Endothelial cell of umbilical vein (primary cell): ENCODE results near the gene GPR148. TPM values are rescaled to one million over a fixed set of nuclear protein-coding genes. Genes with fewer than 3 reads are reported as not detected.

ENCODE experiments used
- BruUV-seq: library from RNA; stranded (reverse); fragments of 400-500 nt; replicated peaks from 2 replicates; lab custom pipeline; 2021; lab: Mats Ljungman, UMichigan
- CTCF ChIA-PET: fragments of 300-600, 350-600 bp; sonication (Branson Sonifier 250); formaldehyde crosslinking; loops from one replicate; lab custom pipeline; 2021; ENCODE audit warnings: antibody characterized with exemption, inconsistent platforms; lab: Charles Lee
- POLR2A ChIA-PET: fragments of 300-600, 350-600 bp; sonication (Branson Sonifier 250); formaldehyde crosslinking; loops from one replicate; lab custom pipeline; 2021; ENCODE audit warnings: antibody characterized with exemption, inconsistent platforms; lab: Charles Lee
- DNase-seq: peaks from one replicate; pipeline ENCODE4 v3.0.0-alpha.2; 2011; ENCODE audit warnings: low read depth, low spot score
- FAIRE-seq: peaks from 2 replicates; lab custom pipeline; 2011; peaks lifted over from hg19 to GRCh38; lab: Jason Lieb, UNC
- H2AFZ ChIP-seq: 2 replicates; pipeline ENCODE4 v1.6.0; 2012; ENCODE audit warnings: low read depth, low read length, control low read depth, inconsistent platforms
- H3K27ac ChIP-seq: 2 replicates; pipeline ENCODE4 v1.5.1; 2011; ENCODE audit warnings: low read depth, mild to moderate bottlenecking, control low read depth, low read length, moderate library complexity; ENCODE audit not compliant: insufficient read depth
- H3K27me3 ChIP-seq, 2 experiments: 2 replicates each; pipeline versions ENCODE4 v1.6.0 to v1.6.1; 2011; ENCODE audit warnings: low read length in 2 of 2, mixed read lengths in 1 of 2; ENCODE audit not compliant: control insufficient read depth in 2 of 2, insufficient read depth in 2 of 2
- H3K36me3 ChIP-seq, 2 experiments: 2 replicates in 1 of 2; 3 replicates in 1 of 2; pipeline ENCODE4 v1.5.1; 2011; ENCODE audit warnings: low read length in 2 of 2, mild to moderate bottlenecking in 1 of 2, moderate library complexity in 1 of 2; ENCODE audit not compliant: control insufficient read depth in 2 of 2, insufficient read depth in 2 of 2; ENCODE audit errors: extremely low read depth in 1 of 2
- H3K4me1 ChIP-seq: 3 replicates; pipeline ENCODE4 v1.5.1; 2011; ENCODE audit warnings: mild to moderate bottlenecking, low read length; ENCODE audit not compliant: control insufficient read depth, insufficient read depth; ENCODE audit errors: extremely low read depth
- H3K4me2 ChIP-seq: 2 replicates; pipeline ENCODE4 v1.6.1; 2011; ENCODE audit warnings: low read length, control low read depth, mixed read lengths; ENCODE audit not compliant: insufficient read depth
- H3K4me3 ChIP-seq, 3 experiments: fragments of 200-600 bp in 1 of 3; sonication (generic), shearing (Covaris generic) in 1 of 3; replicated peaks in 1 of 3; 2 replicates each; pipeline ENCODE4 v1.5.1; 2011 to 2016; ENCODE audit warnings: control low read depth in 3 of 3, low read length in 3 of 3, mild to moderate bottlenecking in 2 of 3, inconsistent platforms in 1 of 3, low read depth in 1 of 3, moderate library complexity in 1 of 3; ENCODE audit not compliant: insufficient read depth in 1 of 3
- H3K79me2 ChIP-seq: 2 replicates; pipeline ENCODE4 v1.6.0; 2012; ENCODE audit warnings: low read length, inconsistent platforms; ENCODE audit not compliant: control insufficient read depth, insufficient read depth
- H3K9ac ChIP-seq: replicated peaks from 2 replicates; pipeline ENCODE3; 2011; ENCODE audit warnings: low read length, control low read depth; ENCODE audit not compliant: insufficient read depth; ENCODE audit errors: extremely low read depth
- H3K9me1 ChIP-seq: replicated peaks from 3 replicates; pipeline ENCODE4 v1.6.0; 2011; ENCODE audit warnings: mild to moderate bottlenecking, low read length; ENCODE audit not compliant: control insufficient read depth, insufficient read depth; ENCODE audit errors: extremely low read depth
- H3K9me3 ChIP-seq: replicated peaks from 2 replicates; pipeline ENCODE4 v1.5.1; 2012; ENCODE audit warnings: low read length, inconsistent platforms; ENCODE audit not compliant: control insufficient read depth, insufficient read depth
- H4K20me1 ChIP-seq: replicated peaks from 2 replicates; pipeline ENCODE3; 2011; ENCODE audit warnings: mild to moderate bottlenecking, low read length; ENCODE audit not compliant: control insufficient read depth, insufficient read depth; ENCODE audit errors: extremely low read depth
- CTCF ChIP-seq, 2 donors: IDR thresholded peaks; 1 replicate in 1 of 2; 2 replicates in 1 of 2; pipeline ENCODE4 v1.5.1; 2011; ENCODE audit warnings: low read length in 2 of 2, mild to moderate bottlenecking in 2 of 2, moderate library complexity in 2 of 2, control low read depth in 1 of 2, inconsistent platforms in 1 of 2, low read depth in 1 of 2; ENCODE audit not compliant: insufficient read depth in 1 of 2; ENCODE audit errors: extremely low read depth in 1 of 2
- EZH2 ChIP-seq: IDR thresholded peaks from 2 replicates; pipeline ENCODE4 v1.6.1; 2012; ENCODE audit warnings: borderline replicate concordance, low read depth, mild to moderate bottlenecking, moderate library complexity, low read length, inconsistent platforms; ENCODE audit not compliant: severe bottlenecking
- FOS ChIP-seq: IDR thresholded peaks from 2 replicates; pipeline ENCODE4 v1.6.1; 2011; ENCODE audit warnings: mild to moderate bottlenecking, low read length, moderate library complexity, borderline replicate concordance; ENCODE audit not compliant: insufficient read depth
- GATA2 ChIP-seq: IDR thresholded peaks from 2 replicates; pipeline ENCODE4 v1.7.0; 2011; ENCODE audit warnings: low read depth, mild to moderate bottlenecking, moderate library complexity, mixed read lengths, low read length; ENCODE audit not compliant: insufficient read length, insufficient read depth
- JUN ChIP-seq: IDR thresholded peaks from 2 replicates; pipeline ENCODE4 v1.6.1; 2011; ENCODE audit warnings: borderline replicate concordance, low read depth; ENCODE audit not compliant: insufficient read length, insufficient read depth
- MAX ChIP-seq: IDR thresholded peaks from 2 replicates; pipeline ENCODE4 v1.6.1; 2011; ENCODE audit not compliant: insufficient read depth, insufficient read length
- MYC ChIP-seq: IDR thresholded peaks from one replicate; pipeline ENCODE4 v1.6.1; 2011; ENCODE audit warnings: mild to moderate bottlenecking, low read depth, low read length
- POLR2A ChIP-seq: IDR thresholded peaks from 2 replicates; pipeline ENCODE4 v1.6.1; 2012; ENCODE audit warnings: low read depth, mild to moderate bottlenecking, control low read depth, low read length
- POLR2AphosphoS5 ChIP-seq: IDR thresholded peaks from 2 replicates; pipeline ENCODE4 v1.6.1; 2012; ENCODE audit warnings: low read depth, mild to moderate bottlenecking, control low read depth, low read length, moderate library complexity; ENCODE audit not compliant: insufficient read depth
- dilution Hi-C: fragments of 300-500 bp; cut with MboI; formaldehyde crosslinking; loops from one replicate; pipeline ENCODE4 v1.15.0; 2019; ENCODE audit warnings: low sequenced_read_pairs; ENCODE audit not compliant: extremely low pct_ligation_motif_present
- intact Hi-C: fragments of 100-400 bp; cut with micrococcal nuclease; formaldehyde crosslinking; loops from one replicate; pipeline ENCODE4 v1.10.0; 2022
- polyA plus RNA-seq, 4 experiments: library from polyadenylated mRNA; depleted of rRNA in 3 of 4; stranded (reverse) in 3 of 4; unstranded in 1 of 4; fragments of >200 nt; gene quantifications; 2 replicates each; pipeline versions ENCODE4 v1.2.1 to v1.2.3, GENCODE V29; 2011 to 2012; ENCODE audit warnings: missing spikeins in 1 of 4
- total RNA-seq: library from RNA; stranded (reverse); gene quantifications from 2 replicates; pipeline ENCODE4 v1.2.3, GENCODE V29; 2021

Gene GPR148
- total and polyA plus RNA-seq, 2 donors (not counting 3 experiments of a cell fraction or from before 2014, with no cell fraction given) = not detected

GRCh38 chr2:130769343-130769907 lies 40.6 kb downstream of the GPR148 start:
- no peaks in the 10 kb centered on the region for H3K9me1 ChIP-seq
- H3K27me3 ChIP-seq = no peaks in the 10 kb centered on the region
- intact Hi-C loops = no loop called here
- TF ChIP-seq MYC (no peak), FOS (no peak), CTCF (IDR thresholded peaks at IDR 0.05; ENCODE audit: extremely low read depth in 1 of 2, insufficient read depth in 1 of 2, low read depth in 1 of 2, low read length in 2 of 2) (no peak)
- no peaks in the 10 kb centered on the region for H3K4me1 ChIP-seq
- ChIA-PET POLR2A (no interaction called here), CTCF (interaction anchor here (0.8 to 1.5 kb wide), 2 partner anchors 28 to 42 kb away, joined by 3 to 5 read pairs; no protein-coding TSS in a partner anchor)
- dilution Hi-C loops = no loop called here
- FAIRE-seq (no peak), DNase-seq (no peak)
- H4K20me1 ChIP-seq = no peaks in the 10 kb centered on the region
- H3K79me2 ChIP-seq = no peaks in the 10 kb centered on the region
- H3K4me3 ChIP-seq = no peak overlapping the region
- H3K4me2 ChIP-seq = no peak overlapping the region
- H3K9me3 ChIP-seq = no peaks in the 10 kb centered on the region
- no peak overlapping the region for H2AFZ ChIP-seq
- BruUV-seq = no TSS peak
- H3K9ac ChIP-seq = no peak overlapping the region
- H3K27ac ChIP-seq = no peak overlapping the region
- H3K36me3 ChIP-seq = no peaks in the 10 kb centered on the region

GRCh38 chr2:130776550-130776949 lies 47.7 kb downstream of the GPR148 start:
- Histone ChIP-seq H2AFZ (no peak overlapping the region), H3K9ac (no peak overlapping the region), H4K20me1 (no peaks in the 10 kb centered on the region), H3K36me3 (no peaks in the 10 kb centered on the region), H3K4me2 (no peak overlapping the region), H3K4me3 (no peak overlapping the region), H3K9me1 (no peaks in the 10 kb centered on the region), H3K27me3 (no peaks in the 10 kb centered on the region), H3K79me2 (no peaks in the 10 kb centered on the region), H3K27ac (no peak overlapping the region), H3K4me1 (no peaks in the 10 kb centered on the region), H3K9me3 (no peaks in the 10 kb centered on the region)
- dilution Hi-C loops = no loop called here
- FAIRE-seq (no peak), DNase-seq (no peak)
- intact Hi-C loops = no loop called here
- TF ChIP-seq EZH2 (no peak), CTCF (IDR thresholded peaks at IDR 0.05; ENCODE audit: extremely low read depth in 1 of 2, insufficient read depth in 1 of 2, low read depth in 1 of 2, low read length in 2 of 2) (no peak), POLR2AphosphoS5 (no peak), GATA2 (no peak), FOS (no peak), MAX (no peak), JUN (no peak), MYC (no peak), POLR2A (no peak)
- POLR2A ChIA-PET = no interaction called here
- BruUV-seq = no TSS peak
- CTCF ChIA-PET = interaction anchor here (1.2 kb wide), 1 partner anchor 21 kb away, joined by 5 read pairs; no protein-coding TSS in a partner anchor
